GM18511 (cell line): ENCODE results near the gene LRP8.
"Not testable (repeated sequence)": the region's sequence is repeated elsewhere in the genome, so short reads cannot be mapped to it uniquely, and the experiment has no call there.

ENCODE experiments used
- ATAC-seq: cut with Tn5 transposase; IDR thresholded peaks from one replicate; pipeline ENCODE4 v1.9.1; 2021; ENCODE audit warnings: mild to moderate bottlenecking, moderate library complexity; ENCODE audit not compliant: unreplicated experiment

Gene LRP8

GRCh38 chr1:53237638-53238037 lies 90.2 kb downstream of the LRP8 start:
- ATAC-seq, result no peak

- ATAC-seq, result no peak
These were observed 106.9 kb downstream of the LRP8 start for GRCh38 chr1:53220962-53221286.

DNA sequence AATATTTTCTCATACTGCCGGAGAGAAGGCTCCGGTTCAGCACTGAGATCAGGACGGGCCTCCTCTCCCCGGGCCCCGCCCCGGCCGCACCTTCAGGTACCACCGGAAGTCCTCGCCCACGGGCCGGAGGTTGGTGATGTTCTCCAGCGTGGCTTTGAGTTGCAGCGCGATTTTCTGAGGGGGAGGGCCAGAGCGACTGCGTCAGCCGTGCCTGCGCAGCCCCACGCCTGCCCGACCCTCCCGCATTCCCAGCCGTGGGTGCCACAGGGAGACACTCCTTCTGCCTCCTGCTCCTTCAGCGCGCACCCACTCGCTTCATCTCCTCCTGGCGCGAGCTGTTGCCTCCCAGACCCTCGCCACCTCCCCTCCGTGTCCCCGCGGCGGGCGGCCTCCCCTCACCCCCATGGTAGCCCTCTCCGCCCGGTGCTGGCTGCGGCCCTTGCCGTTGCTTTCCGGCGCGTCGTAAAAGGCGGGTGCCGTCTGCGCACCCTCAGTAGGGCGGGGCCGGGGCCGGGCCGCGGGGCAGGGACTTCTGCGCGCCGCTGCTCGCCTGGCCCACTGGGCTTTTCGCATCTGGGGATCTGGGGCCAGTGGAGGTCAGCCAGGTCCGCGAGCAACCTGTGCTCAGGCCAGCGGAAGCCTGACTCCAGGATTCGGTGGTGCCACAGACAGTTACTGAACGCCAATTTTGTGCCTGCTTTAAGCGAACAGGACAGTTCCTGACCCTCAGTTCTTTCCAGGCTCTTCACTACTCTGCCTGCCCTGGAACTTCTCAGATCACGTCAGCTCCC lies 107.5 kb downstream of the LRP8 start, which contains the start of gene CZIB:
CZIB (minus strand) TSS at position 464 of the 791 bp plus-strand sequence; CDS start at position 405, 59 bp downstream.
- peak; percentile 93 for ATAC-seq

- ATAC-seq, result no peak
These were observed 108.2 kb downstream of the LRP8 start for GRCh38 chr1:53219711-53220110.

GRCh38 chr1:53218201-53218600 lies 109.7 kb downstream of the LRP8 start:
- ATAC-seq, result no peak

DNA sequence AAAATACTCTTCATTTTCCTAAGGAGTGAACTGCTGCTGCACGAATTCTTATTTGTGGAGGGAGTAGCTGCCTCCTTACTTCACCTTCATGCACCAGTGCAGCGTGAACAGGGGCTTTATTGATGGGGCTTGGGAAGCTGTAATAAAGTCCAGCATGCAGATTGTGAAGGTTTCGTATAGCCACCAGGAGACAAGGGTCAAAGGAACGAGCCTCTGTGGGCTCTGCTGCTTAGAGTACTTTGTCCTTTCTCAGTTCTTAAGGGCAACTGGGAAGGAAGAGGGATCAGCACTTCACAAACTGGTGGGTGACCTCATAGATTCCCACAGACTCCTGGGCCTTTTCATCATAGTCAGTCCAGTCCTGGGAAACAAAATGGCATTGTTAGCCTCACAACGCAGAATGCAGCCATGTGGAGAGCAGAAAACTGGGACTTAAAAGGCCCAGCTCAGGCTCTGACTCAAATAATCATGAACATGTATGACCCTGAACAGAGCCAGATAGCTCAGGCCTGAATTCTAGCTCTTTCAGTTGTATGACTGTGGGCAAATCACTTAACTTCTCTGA lies 113.4 kb downstream of the LRP8 start:
- no peak for ATAC-seq

DNA sequence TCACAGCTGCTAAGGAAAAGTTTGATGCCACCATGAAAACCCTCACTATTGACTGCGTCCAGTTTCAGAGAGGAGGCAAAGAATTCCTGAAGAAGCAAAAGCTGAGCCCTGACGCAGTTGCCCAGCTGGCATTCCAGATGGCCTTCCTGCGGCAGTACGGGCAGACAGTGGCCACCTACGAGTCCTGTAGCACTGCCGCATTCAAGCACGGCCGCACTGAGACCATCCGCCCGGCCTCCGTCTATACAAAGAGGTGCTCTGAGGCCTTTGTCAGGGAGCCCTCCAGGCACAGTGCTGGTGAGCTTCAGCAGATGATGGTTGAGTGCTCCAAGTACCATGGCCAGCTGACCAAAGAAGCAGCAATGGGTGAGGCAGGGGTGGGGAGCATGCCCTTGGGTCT lies 116.9 kb downstream of the LRP8 start:
- no peak for ATAC-seq

DNA sequence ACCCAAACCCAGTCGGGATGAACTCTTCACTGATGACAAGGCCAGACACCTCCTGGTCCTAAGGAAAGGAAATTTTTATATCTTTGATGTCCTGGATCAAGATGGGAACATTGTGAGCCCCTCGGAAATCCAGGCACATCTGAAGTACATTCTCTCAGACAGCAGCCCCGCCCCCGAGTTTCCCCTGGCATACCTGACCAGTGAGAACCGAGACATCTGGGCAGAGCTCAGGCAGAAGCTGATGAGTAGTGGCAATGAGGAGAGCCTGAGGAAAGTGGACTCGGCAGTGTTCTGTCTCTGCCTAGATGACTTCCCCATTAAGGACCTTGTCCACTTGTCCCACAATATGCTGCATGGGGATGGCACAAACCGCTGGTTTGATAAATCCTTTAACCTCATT lies 117.5 kb downstream of the LRP8 start:
- no peak for ATAC-seq

GRCh38 chr1:53207726-53208125 lies 120.1 kb downstream of the LRP8 start:
- ATAC-seq, result no peak

DNA sequence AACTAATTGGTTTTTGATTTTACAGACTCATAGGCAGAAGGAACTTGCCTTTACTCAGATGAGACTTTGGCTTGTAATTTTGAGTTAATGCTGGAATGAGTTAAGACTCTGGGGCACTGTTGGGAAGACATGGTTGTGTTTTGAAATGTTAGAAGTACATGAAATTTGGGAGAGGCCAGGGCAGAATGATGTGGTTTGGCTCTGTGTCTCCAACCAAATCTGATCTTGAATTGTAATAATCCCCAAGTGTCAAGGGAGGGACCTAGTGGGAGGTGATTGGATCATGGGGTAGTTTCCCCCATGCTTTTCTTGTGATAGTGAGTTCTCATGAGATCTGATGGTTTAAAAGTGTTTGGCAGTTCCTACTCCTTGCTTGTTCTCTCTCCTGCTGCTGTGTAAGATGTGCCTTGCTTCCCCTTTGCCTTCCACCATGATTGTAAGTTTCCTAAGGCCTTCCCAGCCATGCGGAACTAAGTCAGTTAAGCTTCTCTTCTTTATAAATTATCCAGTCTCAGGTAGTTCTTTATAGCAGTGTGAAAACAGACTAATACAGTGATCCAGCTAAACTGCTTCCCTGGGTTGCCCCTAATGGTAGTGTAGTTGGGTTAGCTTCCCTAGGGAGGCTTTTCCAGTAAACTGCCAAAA lies 121.0 kb downstream of the LRP8 start:
- no peak for ATAC-seq

DNA sequence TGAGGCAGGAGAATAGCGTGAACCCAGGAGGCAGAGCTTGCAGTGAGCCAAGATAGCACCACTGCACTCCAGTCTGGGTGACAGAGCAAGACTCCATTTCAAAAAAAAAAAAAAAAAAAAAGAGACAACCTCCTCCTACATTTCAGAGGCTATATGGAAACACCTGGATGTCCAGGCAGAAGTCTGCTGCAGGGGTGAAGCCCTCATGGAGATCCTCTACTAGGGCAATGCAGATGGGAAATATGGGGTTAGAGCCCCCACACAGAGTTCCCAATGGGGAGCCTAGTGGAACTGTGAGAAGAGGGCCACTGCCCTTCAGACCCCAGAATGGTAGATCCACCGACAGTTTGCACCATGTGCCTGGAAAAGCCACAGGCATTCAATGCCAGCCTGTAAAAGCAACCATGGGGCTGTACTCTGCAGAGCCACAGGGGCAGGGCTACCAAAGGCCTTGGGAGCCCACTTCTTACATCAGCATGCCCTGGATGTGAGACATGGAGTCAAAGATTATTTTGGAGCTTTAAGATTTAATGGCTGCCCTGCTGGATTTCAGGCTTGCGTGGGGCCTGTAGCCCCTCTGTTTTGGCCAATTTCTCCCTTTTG lies 121.7 kb downstream of the LRP8 start:
- ATAC-seq, result not testable (repeated sequence)

DNA sequence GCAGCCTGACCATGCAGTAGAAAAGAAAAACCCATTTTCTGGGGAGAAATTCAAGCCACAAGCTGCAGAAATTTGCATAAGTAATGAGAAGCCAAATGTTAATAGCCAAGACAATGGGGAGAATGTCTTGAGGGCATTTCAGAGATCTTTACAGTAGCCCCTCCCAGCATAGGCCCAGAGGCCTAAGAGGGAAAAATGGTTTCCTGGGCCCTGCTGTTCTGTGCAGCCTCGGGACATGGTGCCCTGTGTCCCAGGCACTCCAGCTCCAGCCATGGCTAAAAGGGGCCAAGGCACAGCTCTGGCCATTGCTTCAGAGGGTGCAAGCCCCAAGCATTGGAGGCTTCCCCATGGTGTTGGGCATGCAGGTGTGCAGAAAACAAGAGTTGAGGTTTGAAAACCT lies 122.4 kb downstream of the LRP8 start:
- not testable (repeated sequence) for ATAC-seq

DNA sequence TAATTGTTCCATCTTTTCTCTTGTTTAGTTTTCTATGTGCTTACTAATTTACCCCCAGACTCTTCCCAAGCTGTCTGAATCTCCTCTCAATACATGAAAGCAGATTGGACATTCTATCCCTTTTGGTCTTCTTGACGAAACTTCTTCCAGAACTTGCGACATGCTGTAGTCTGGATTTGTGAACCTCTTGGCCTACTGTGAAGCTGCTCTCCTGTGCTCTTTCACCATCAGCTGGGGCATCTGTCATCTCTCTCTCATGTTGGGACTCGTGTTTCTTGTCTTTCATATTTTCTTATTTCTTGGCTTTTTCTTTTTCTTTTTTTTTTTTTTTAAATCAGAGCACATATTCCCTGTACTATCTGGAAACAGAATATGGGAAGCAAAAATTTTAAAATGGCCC lies 124.4 kb downstream of the LRP8 start:
- ATAC-seq, result no peak

DNA sequence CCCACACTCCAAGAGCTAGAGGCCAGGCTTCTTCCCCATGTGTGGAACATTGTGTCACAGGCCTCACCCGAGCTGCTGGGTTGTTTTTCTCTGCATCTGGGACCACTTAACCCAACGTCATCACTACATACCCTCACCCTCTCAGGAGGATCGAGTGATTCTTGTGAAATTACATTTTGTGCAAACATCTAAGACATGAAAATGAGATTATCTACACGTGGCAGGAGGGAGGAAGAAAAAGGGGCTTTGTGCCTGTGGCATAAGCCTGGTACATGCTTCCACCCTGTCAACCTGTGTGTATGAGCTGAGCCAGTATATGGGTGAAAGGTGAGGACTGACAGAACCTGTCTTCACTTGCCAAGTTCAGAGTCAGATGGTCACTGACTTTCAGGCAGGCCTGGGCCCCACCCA lies 129.6 kb downstream of the LRP8 start:
- ATAC-seq, result no peak

DNA sequence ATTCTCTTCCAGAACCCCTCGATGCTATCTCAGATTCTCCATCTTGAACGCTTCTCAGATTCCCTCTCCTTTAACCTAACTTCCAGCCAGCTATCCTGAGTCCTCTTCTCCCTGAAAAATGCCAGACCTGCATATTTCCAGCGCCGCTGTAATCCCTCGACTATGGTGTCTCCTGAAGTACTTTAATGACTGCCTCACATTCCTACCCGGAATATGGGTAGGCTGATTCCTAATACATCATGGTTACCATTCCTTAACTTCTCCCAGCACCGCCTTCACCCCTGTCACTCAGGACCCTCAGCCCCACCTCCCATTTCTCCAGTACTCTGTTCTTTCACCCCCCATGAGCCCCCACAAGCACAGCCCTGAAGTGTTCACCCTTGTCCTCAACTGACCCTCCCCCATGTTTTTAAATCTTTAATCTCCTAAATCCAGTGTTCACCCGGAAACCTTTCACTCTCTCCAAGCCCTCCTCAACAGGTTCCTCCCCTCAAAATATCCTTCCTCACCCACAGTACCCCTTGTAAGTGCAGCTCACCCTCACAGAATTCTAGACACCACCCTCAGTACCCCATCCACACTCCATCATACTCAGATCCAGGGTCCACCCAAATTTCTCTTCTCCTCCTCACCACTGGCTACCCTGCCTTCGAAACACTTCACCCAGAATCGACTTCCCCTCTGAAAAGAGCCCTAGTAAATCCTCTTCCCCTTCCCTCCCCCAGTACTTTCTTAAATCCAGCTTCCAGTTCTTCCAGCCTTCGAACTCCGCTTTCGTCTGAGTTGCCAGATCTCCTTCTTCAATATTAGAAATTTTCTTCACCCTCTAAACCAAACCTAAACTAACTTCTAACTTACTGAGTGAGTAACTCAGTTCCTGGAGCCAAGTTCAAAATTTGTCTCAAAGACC lies 130.3 kb downstream of the LRP8 start:
- no peak for ATAC-seq

DNA sequence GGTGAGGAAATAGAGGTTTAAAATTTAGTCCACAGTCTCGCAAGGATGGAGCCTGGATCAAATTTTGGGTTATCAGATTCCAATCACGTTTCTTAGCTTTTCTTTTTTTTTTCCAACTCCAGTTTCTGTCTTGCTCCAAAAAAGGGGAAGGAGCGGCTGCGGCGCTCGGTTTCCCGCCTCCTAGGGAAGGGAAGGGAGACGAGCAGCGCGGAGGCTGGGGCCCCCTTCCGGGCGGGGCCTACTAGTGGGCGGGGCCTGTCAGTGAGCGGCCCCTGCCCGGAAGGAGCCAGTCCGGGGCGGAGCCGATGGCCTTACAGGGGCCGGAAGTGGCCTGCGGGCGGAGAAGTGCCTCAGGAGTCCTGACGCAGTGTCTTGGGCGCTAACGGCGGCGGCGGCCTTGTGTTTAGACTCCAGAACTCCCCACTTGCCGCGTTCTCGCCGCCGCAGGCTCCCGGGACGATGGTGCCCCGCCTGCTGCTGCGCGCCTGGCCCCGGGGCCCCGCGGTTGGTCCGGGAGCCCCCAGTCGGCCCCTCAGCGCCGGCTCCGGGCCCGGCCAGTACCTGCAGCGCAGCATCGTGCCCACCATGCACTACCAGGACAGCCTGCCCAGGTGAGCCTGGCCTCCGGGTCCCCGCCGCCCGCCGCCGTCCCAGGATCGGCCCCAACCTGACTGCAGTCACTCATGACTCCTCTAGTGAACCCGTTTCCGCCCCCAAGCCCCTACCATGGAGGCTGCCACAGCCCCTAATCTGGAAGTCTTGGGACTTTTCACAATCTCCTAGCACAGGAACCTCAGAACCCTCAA lies 131.2 kb downstream of the LRP8 start, which contains the start of gene CPT2:
CPT2 (plus strand) TSS at position 340 of the 806 bp plus-strand sequence; CDS start at position 460, 120 bp downstream.
- ATAC-seq, result peak; percentile 99

- ATAC-seq, result peak; percentile 32
These were observed 131.8 kb downstream of the LRP8 start for GRCh38 chr1:53196017-53196484.

DNA sequence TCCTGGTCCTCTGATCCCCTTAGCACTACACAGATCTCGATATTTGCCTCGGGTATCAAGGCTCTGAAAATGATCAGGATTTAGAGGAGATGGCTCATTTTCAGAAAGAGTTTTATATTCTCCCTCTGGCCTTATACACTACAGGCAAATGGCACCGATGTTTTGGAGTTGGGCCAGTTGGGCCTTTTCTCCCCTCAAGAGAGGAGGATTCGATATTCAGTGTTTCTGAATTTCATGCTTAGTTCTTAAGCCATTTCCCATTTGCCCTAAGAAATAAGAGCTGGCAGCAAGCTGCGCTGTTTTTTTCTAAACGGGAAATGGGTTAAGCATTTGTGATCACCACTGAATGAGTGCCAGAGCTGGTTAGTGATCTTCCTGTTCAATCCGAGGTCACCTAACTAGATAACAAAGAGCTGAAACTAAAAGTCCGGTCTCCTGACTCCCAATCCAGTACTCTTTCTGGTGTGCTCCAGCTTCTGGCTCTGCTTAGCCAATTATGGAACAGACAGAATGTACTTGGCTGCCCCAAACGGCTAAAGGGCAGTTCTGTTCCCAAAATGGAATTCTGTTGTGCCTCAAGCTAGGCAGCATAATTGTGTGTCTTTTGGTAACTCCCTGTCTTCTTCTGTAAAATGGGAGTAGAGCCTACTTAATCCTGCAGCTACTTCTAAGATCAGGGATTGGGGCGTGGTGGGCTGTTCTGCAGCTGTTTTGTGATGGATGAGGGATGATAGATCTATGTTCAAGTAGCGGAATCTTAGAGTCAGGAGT lies 132.4 kb downstream of the LRP8 start:
- ATAC-seq, result no peak
